SK-N-SH treated with all-trans-retinoic acid at 6 μM for 48 hours (cell line): ENCODE measurements around the gene FCRL6.

Experiments
- ATAC-seq: fragments of 200-7000 bp; cut with Tn5 transposase; 3 replicates; pipeline ENCODE4 v1.9.1; 2020; ENCODE audit warnings: mild to moderate bottlenecking, moderate library complexity
- BACH2 ChIP-seq: fragments of 250-450 bp; sonication (Bioruptor Pico); IDR thresholded peaks from 2 replicates; pipeline ENCODE4 v1.9.0; 2021; ENCODE audit warnings: mild to moderate bottlenecking, borderline replicate concordance
- CREB5 ChIP-seq: fragments of 250-450 bp; sonication (Bioruptor Pico); IDR thresholded peaks from 2 replicates; pipeline ENCODE4 v1.5.1; 2020; ENCODE audit warnings: low read depth, mild to moderate bottlenecking, moderate library complexity
- CSRNP3 ChIP-seq: fragments of 250-450 bp; sonication (Bioruptor Pico); IDR thresholded peaks from 2 replicates; pipeline ENCODE4 v1.5.1; 2021; ENCODE audit warnings: mild to moderate bottlenecking, moderate library complexity
- ESRRG ChIP-seq: fragments of 250-450 bp; sonication (Bioruptor Pico); IDR thresholded peaks from 2 replicates; pipeline ENCODE4 v1.6.1; 2021; ENCODE audit warnings: mild to moderate bottlenecking
- GLIS3 ChIP-seq: fragments of 250-450 bp; sonication (Bioruptor Pico); IDR thresholded peaks from 2 replicates; pipeline ENCODE4 v1.5.0; 2020; ENCODE audit warnings: mild to moderate bottlenecking, moderate library complexity
- ISL1 ChIP-seq: fragments of 250-450 bp; sonication (Bioruptor Pico); IDR thresholded peaks from 2 replicates; pipeline ENCODE4 v2.1.2; 2022; ENCODE audit warnings: mild to moderate bottlenecking, moderate library complexity
- OSR1 ChIP-seq: fragments of 250-450 bp; sonication (Bioruptor Pico); IDR thresholded peaks from 2 replicates; pipeline ENCODE4 v1.8.0; 2022; ENCODE audit warnings: moderate library complexity, mild to moderate bottlenecking, inconsistent platforms
- POU6F1 ChIP-seq: fragments of 250-450 bp; sonication (Bioruptor Pico); IDR thresholded peaks from 2 replicates; pipeline ENCODE4 v1.8.0; 2021; ENCODE audit warnings: low read depth, mild to moderate bottlenecking, moderate library complexity, borderline replicate concordance
- PPARA ChIP-seq: fragments of 250-450 bp; sonication (Bioruptor Pico); IDR thresholded peaks from 2 replicates; pipeline ENCODE4 v1.5.0; 2020; ENCODE audit warnings: mild to moderate bottlenecking, borderline replicate concordance
- RARB ChIP-seq: fragments of 250-450 bp; sonication (Bioruptor Pico); IDR thresholded peaks from 2 replicates; pipeline ENCODE4 v1.8.0; 2021; ENCODE audit warnings: mild to moderate bottlenecking, moderate library complexity
- TCF4 ChIP-seq: fragments of 250-450 bp; sonication (Bioruptor Pico); IDR thresholded peaks from 2 replicates; pipeline ENCODE4 v1.8.0; 2021; ENCODE audit warnings: mild to moderate bottlenecking, moderate library complexity, borderline replicate concordance
- ZC3H10 ChIP-seq: fragments of 250-450 bp; sonication (Bioruptor Pico); IDR thresholded peaks from 2 replicates; pipeline ENCODE4 v1.5.1; 2021; ENCODE audit warnings: mild to moderate bottlenecking, moderate library complexity
- ZFP3 ChIP-seq: fragments of 250-450 bp; sonication (Bioruptor Pico); IDR thresholded peaks from 2 replicates; pipeline ENCODE4 v1.5.0; 2020; ENCODE audit warnings: mild to moderate bottlenecking, moderate library complexity
- ZNF70 ChIP-seq: fragments of 450-650 bp; formaldehyde crosslinking; IDR thresholded peaks from 2 replicates; pipeline ENCODE4 v1.5.0; 2020; ENCODE audit warnings: mild to moderate bottlenecking, moderate library complexity
- TF ChIP-seq, protein P1 (sequence below): fragments of 250-450 bp; sonication (Bioruptor Pico); IDR thresholded peaks from 2 replicates; pipeline ENCODE4 v1.8.0; 2020; ENCODE audit warnings: mild to moderate bottlenecking, moderate library complexity, borderline replicate concordance
- TF ChIP-seq, protein P2 (sequence below): fragments of 250-450 bp; sonication (Bioruptor Pico); IDR thresholded peaks from 2 replicates; pipeline ENCODE4 v1.5.0; 2020; ENCODE audit warnings: mild to moderate bottlenecking, moderate library complexity

The FCRL6 gene

DNA sequence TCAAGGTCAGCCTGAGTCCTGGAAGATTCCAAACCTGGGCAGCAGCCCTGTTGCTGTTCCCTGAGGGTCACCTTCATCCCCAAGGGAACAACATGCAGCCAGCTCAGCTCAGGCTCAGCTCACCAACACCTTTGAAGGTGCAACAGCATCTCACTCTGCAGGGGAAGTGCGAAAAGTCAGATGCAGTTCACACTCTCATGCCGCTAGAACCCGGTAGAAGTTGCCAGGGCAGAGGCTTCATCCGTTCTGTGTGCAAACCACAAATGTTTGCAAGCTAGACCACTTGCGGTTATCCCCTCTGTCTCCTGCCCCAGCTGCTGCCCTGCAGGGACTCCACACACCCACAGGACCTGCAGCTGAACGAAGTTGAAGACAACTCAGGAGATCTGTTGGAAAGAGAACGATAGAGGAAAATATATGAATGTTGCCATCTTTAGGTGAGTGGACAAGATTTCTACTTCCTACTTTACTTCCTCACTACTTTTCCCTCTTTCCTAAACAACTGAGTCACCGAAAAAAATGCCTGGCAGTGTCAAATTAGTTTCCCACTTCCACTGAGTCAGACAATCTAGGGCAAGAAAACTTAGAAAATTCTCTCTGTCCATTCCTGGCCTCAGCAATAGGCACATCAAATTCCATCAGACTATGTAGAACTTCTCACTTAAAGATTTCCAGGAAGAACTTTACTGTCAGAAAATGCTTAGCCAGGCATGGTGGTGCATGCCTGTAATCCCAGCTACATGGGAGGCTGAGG is 1.8 kb upstream of the FCRL6 start (continued):
- TF ChIP-seq, protein P1, sequence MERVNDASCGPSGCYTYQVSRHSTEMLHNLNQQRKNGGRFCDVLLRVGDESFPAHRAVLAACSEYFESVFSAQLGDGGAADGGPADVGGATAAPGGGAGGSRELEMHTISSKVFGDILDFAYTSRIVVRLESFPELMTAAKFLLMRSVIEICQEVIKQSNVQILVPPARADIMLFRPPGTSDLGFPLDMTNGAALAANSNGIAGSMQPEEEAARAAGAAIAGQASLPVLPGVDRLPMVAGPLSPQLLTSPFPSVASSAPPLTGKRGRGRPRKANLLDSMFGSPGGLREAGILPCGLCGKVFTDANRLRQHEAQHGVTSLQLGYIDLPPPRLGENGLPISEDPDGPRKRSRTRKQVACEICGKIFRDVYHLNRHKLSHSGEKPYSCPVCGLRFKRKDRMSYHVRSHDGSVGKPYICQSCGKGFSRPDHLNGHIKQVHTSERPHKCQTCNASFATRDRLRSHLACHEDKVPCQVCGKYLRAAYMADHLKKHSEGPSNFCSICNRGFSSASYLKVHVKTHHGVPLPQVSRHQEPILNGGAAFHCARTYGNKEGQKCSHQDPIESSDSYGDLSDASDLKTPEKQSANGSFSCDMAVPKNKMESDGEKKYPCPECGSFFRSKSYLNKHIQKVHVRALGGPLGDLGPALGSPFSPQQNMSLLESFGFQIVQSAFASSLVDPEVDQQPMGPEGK = no peak
- no peak for TF ChIP-seq ESRRG (CRISPR knock-in tag)
- no peak for TF ChIP-seq PPARA (CRISPR knock-in tag)
- TF ChIP-seq CREB5 = no peak
- no peak for TF ChIP-seq ZC3H10 (CRISPR knock-in tag)
- no peak for TF ChIP-seq ZNF70 (CRISPR knock-in tag)

- TF ChIP-seq CSRNP3 = no peak
- TF ChIP-seq TCF4 (CRISPR knock-in tag) = no peak
- TF ChIP-seq RARB = no peak
- TF ChIP-seq BACH2 = no peak
- TF ChIP-seq PPARA (CRISPR knock-in tag) = no peak
- no peak for TF ChIP-seq ZC3H10 (CRISPR knock-in tag)
- TF ChIP-seq CREB5 = no peak
- TF ChIP-seq OSR1 = no peak
- TF ChIP-seq ZFP3 (CRISPR knock-in tag) = no peak
- no peak for TF ChIP-seq POU6F1 (CRISPR knock-in tag)
- no peak for TF ChIP-seq ISL1 (CRISPR knock-in tag)
- TF ChIP-seq, protein P1 = no peak
- TF ChIP-seq, protein P2, sequence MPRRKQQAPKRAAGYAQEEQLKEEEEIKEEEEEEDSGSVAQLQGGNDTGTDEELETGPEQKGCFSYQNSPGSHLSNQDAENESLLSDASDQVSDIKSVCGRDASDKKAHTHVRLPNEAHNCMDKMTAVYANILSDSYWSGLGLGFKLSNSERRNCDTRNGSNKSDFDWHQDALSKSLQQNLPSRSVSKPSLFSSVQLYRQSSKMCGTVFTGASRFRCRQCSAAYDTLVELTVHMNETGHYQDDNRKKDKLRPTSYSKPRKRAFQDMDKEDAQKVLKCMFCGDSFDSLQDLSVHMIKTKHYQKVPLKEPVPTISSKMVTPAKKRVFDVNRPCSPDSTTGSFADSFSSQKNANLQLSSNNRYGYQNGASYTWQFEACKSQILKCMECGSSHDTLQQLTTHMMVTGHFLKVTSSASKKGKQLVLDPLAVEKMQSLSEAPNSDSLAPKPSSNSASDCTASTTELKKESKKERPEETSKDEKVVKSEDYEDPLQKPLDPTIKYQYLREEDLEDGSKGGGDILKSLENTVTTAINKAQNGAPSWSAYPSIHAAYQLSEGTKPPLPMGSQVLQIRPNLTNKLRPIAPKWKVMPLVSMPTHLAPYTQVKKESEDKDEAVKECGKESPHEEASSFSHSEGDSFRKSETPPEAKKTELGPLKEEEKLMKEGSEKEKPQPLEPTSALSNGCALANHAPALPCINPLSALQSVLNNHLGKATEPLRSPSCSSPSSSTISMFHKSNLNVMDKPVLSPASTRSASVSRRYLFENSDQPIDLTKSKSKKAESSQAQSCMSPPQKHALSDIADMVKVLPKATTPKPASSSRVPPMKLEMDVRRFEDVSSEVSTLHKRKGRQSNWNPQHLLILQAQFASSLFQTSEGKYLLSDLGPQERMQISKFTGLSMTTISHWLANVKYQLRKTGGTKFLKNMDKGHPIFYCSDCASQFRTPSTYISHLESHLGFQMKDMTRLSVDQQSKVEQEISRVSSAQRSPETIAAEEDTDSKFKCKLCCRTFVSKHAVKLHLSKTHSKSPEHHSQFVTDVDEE = no peak
- TF ChIP-seq GLIS3 = no peak
- no peak for ATAC-seq
Observed at GRCh38 chr1:159803956-159804689, 2.0 kb downstream of the FCRL6 start.
